CD14-positive monocyte (primary cell): ENCODE results near the gene SEMA3D. TPM values are rescaled to one million over a fixed set of nuclear protein-coding genes. Genes with fewer than 3 reads are reported as not detected.

ENCODE experiments used
- DNase-seq, 3 donors: peaks; one replicate each; pipeline ENCODE4 v3.0.0-alpha.2; 2011 to 2022
- H2AFZ ChIP-seq: 2 replicates; pipeline ENCODE4 v1.6.0; 2012; ENCODE audit warnings: mild to moderate bottlenecking, low read depth, low read length, inconsistent platforms; ENCODE audit not compliant: insufficient read depth, poor library complexity, severe bottlenecking
- H3K27ac ChIP-seq, 2 donors: 1 replicate in 1 of 2; 2 replicates in 1 of 2; pipeline ENCODE4 v1.5.1; 2012 to 2013; ENCODE audit warnings: low read length in 2 of 2, control low read depth in 1 of 2, inconsistent platforms in 1 of 2, low read depth in 1 of 2, mild to moderate bottlenecking in 1 of 2
- H3K27me3 ChIP-seq, 2 donors: one replicate each; pipeline versions ENCODE4 v1.6.0 to v1.6.1; 2011 to 2013; ENCODE audit warnings: low read length in 2 of 2; ENCODE audit not compliant: control insufficient read depth in 2 of 2, insufficient read depth in 2 of 2
- H3K36me3 ChIP-seq, 2 donors: replicated peaks in 1 of 2; 1 replicate in 1 of 2; 2 replicates in 1 of 2; pipeline versions ENCODE4 v1.5.1 to v1.6.1; 2012 to 2013; ENCODE audit warnings: low read length in 2 of 2, control low read depth in 1 of 2, inconsistent platforms in 1 of 2, mild to moderate bottlenecking in 1 of 2; ENCODE audit not compliant: insufficient read depth in 2 of 2, control insufficient read depth in 1 of 2
- H3K4me1 ChIP-seq, 2 donors: 1 replicate in 1 of 2; 2 replicates in 1 of 2; pipeline versions ENCODE4 v1.5.1 to v1.6.1; 2012 to 2013; ENCODE audit warnings: low read length in 2 of 2, control low read depth in 1 of 2, inconsistent platforms in 1 of 2, mild to moderate bottlenecking in 1 of 2, moderate library complexity in 1 of 2; ENCODE audit not compliant: insufficient read depth in 2 of 2, control insufficient read depth in 1 of 2
- H3K4me2 ChIP-seq: replicated peaks from 2 replicates; pipeline ENCODE3; 2012; ENCODE audit warnings: low read length, moderate library complexity, mild to moderate bottlenecking; ENCODE audit not compliant: poor library complexity, severe bottlenecking; ENCODE audit errors: extremely low read depth
- H3K4me3 ChIP-seq, 3 experiments: fragments of 200-600 bp in 1 of 3; sonication (generic) in 1 of 3; replicated peaks in 1 of 3; 1 replicate in 2 of 3; 2 replicates in 1 of 3; pipeline ENCODE4 v1.5.1; 2011 to 2013; ENCODE audit warnings: low read length in 3 of 3, mild to moderate bottlenecking in 3 of 3, control low read depth in 2 of 3, low read depth in 2 of 3, inconsistent platforms in 1 of 3, moderate library complexity in 1 of 3
- H3K79me2 ChIP-seq: 2 replicates; pipeline ENCODE4 v1.6.0; 2012; ENCODE audit warnings: mild to moderate bottlenecking, control low read depth, inconsistent platforms, low read length, moderate library complexity; ENCODE audit not compliant: insufficient read depth
- H3K9ac ChIP-seq: 2 replicates; pipeline ENCODE4 v1.6.0; 2017; ENCODE audit warnings: low read length, mild to moderate bottlenecking; ENCODE audit not compliant: insufficient read depth, poor library complexity, severe bottlenecking
- H3K9me3 ChIP-seq, 2 donors: replicated peaks in 1 of 2; 1 replicate in 1 of 2; 2 replicates in 1 of 2; pipeline versions ENCODE4 v1.5.1 to v1.6.1; 2012 to 2013; ENCODE audit warnings: low read length in 2 of 2, control low read depth in 1 of 2; ENCODE audit not compliant: control insufficient read depth in 1 of 2, insufficient read depth in 1 of 2
- H4K20me1 ChIP-seq: 2 replicates; pipeline ENCODE4 v1.6.0; 2012; ENCODE audit warnings: mild to moderate bottlenecking, low read length, control low read depth, moderate library complexity; ENCODE audit not compliant: insufficient read depth
- H3K27ac Mint-ChIP-seq, 7 donors: one replicate each; pipeline ENCODE4 v1.8.0; 2020; ENCODE audit warnings: mild to moderate bottlenecking in 7 of 7, mixed read lengths in 7 of 7, moderate library complexity in 6 of 7, inconsistent platforms in 2 of 7
- H3K27me3 Mint-ChIP-seq, 3 donors: one replicate each; pipeline ENCODE4 v1.8.0; 2021 to 2022; ENCODE audit warnings: low read depth in 3 of 3, mild to moderate bottlenecking in 3 of 3, mixed read lengths in 3 of 3, moderate library complexity in 3 of 3, inconsistent platforms in 1 of 3
- H3K36me3 Mint-ChIP-seq, 2 donors: one replicate each; pipeline ENCODE4 v1.8.0; 2020; ENCODE audit warnings: mixed read lengths in 2 of 2, inconsistent platforms in 1 of 2, mild to moderate bottlenecking in 1 of 2
- H3K4me1 Mint-ChIP-seq: one replicate; pipeline ENCODE4 v1.8.0; 2020; ENCODE audit warnings: mild to moderate bottlenecking, mixed read lengths
- H3K4me3 Mint-ChIP-seq, 2 donors: one replicate each; pipeline ENCODE4 v1.8.0; 2020; ENCODE audit warnings: mild to moderate bottlenecking in 2 of 2, mixed read lengths in 2 of 2, moderate library complexity in 1 of 2
- H3K9me3 Mint-ChIP-seq, 7 donors: one replicate each; pipeline ENCODE4 v1.8.0; 2020 to 2022; ENCODE audit warnings: mixed read lengths in 7 of 7, mild to moderate bottlenecking in 6 of 7, moderate library complexity in 6 of 7, inconsistent platforms in 2 of 7
- WGBS: methylation state at CpG from one replicate; pipeline ENCODE4 v1.1.5; 2013; ENCODE audit warnings: missing lambda C conversion rate; ENCODE audit not compliant: insufficient coverage; 5-methylcytosine and 5-hydroxymethylcytosine counted together
- intact Hi-C, 2 donors: fragments of 100-400 bp; cut with micrococcal nuclease; formaldehyde crosslinking; loops; one replicate each; pipeline versions ENCODE4 v1.15.0 to v1.15.1; 2023
- polyA plus RNA-seq, 3 donors: library from polyadenylated mRNA; depleted of rRNA in 1 of 3; unstranded in 2 of 3; stranded (reverse) in 1 of 3; fragments of 300-500 nt in 2 of 3; fragments of >200 nt in 1 of 3; fragmentation: Illumina TruSeq in 2 of 3; gene quantifications; 1 replicate in 2 of 3; 2 replicates in 1 of 3; pipeline ENCODE4 v1.2.3, GENCODE V29; 2012 to 2021
- TF ChIP-seq, protein P1 (sequence below): fragments of 200-600 bp; IDR thresholded peaks from one replicate; pipeline ENCODE4 v1.8.0; 2022; ENCODE audit warnings: antibody characterized with exemption, mild to moderate bottlenecking

Gene SEMA3D
- polyA plus RNA-seq, 3 donors, result not detected

GRCh38 chr7:85172530-85172941, 14.3 kb downstream of the SEMA3D start:
- H2AFZ ChIP-seq, result no peak overlapping the region
- H3K4me3 ChIP-seq, result no peak overlapping the region
- no peak overlapping the region for H3K27ac Mint-ChIP-seq
- no peaks in the 10 kb centered on the region for H3K36me3 Mint-ChIP-seq
- H3K4me1 ChIP-seq, result no peaks in the 10 kb centered on the region
- no peak overlapping the region for H3K27ac ChIP-seq
- H4K20me1 ChIP-seq, result no peaks in the 10 kb centered on the region
- no peak overlapping the region for H3K9ac ChIP-seq
- H3K4me1 Mint-ChIP-seq, result no peaks in the 10 kb centered on the region
- no peaks in the 10 kb centered on the region for H3K9me3 ChIP-seq
- no peaks in the 10 kb centered on the region for H3K36me3 ChIP-seq
- no peak overlapping the region for H3K4me3 Mint-ChIP-seq
- peaks cover 0 to 2% (median 0%) of the 10 kb centered on the region in 7 donors for H3K9me3 Mint-ChIP-seq
- TF ChIP-seq, protein P1, sequence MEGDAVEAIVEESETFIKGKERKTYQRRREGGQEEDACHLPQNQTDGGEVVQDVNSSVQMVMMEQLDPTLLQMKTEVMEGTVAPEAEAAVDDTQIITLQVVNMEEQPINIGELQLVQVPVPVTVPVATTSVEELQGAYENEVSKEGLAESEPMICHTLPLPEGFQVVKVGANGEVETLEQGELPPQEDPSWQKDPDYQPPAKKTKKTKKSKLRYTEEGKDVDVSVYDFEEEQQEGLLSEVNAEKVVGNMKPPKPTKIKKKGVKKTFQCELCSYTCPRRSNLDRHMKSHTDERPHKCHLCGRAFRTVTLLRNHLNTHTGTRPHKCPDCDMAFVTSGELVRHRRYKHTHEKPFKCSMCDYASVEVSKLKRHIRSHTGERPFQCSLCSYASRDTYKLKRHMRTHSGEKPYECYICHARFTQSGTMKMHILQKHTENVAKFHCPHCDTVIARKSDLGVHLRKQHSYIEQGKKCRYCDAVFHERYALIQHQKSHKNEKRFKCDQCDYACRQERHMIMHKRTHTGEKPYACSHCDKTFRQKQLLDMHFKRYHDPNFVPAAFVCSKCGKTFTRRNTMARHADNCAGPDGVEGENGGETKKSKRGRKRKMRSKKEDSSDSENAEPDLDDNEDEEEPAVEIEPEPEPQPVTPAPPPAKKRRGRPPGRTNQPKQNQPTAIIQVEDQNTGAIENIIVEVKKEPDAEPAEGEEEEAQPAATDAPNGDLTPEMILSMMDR, result no peak
- intact Hi-C loops, result no loop called here
- no peak overlapping the region for H3K4me2 ChIP-seq
- whole genome bisulfite sequencing, result 40% methylated on average over 1 of the region's 3 CpGs
- no peaks in the 10 kb centered on the region for H3K27me3 ChIP-seq
- H3K79me2 ChIP-seq, result no peaks in the 10 kb centered on the region
- DNase-seq, result no peak
- peaks cover 0 to 2% (median 0%) of the 10 kb centered on the region in 3 donors for H3K27me3 Mint-ChIP-seq

GRCh38 chr7:85167636-85168035, 19.2 kb downstream of the SEMA3D start:
- TF ChIP-seq, protein P1, result no peak
- no peaks in the 10 kb centered on the region for H3K27me3 ChIP-seq
- Mint-ChIP-seq H3K4me1 (no peaks in the 10 kb centered on the region), H3K27me3 (peaks cover 0 to 2% (median 0%) of the 10 kb centered on the region in 3 donors), H3K4me3 (no peak overlapping the region), H3K36me3 (no peaks in the 10 kb centered on the region), H3K27ac (no peak overlapping the region), H3K9me3 (no peaks in the 10 kb centered on the region)
- WGBS, result no CpG with 5 or more reads among the region's 1 CpG
- H3K79me2 ChIP-seq, result no peaks in the 10 kb centered on the region
- no peaks in the 10 kb centered on the region for H3K9me3 ChIP-seq
- no peak overlapping the region for H3K4me2 ChIP-seq
- H3K27ac ChIP-seq, result no peak overlapping the region
- H3K4me1 ChIP-seq, result no peaks in the 10 kb centered on the region
- intact Hi-C loops, result no loop called here
- H3K9ac ChIP-seq, result no peak overlapping the region
- no peaks in the 10 kb centered on the region for H3K36me3 ChIP-seq
- no peaks in the 10 kb centered on the region for H4K20me1 ChIP-seq
- no peak overlapping the region for H2AFZ ChIP-seq
- no peak for DNase-seq
- no peak overlapping the region for H3K4me3 ChIP-seq
